ENCODE results near the gene ZNF512B.
"Not testable (repeated sequence)": the region's sequence is repeated elsewhere in the genome, so short reads cannot be mapped to it uniquely, and the experiment has no call there.

Gene ZNF512B

GRCh38 chr20:63969838-63970713 lies at the start of gene ZNF512B:
ZNF512B (minus strand) TSS chr20:63969930; CDS start chr20:63967950, 1,980 bp downstream.
- Mint-ChIP-seq H3K27me3 (no peaks in the 10 kb centered on the region), H3K4me1 (peaks cover 18% of the 10 kb centered on the region), H3K9me3 (no peaks in the 10 kb centered on the region), H3K4me3 (peak within 1 kb of the TSS; percentile 78), H3K27ac (peak within 1 kb of the TSS; percentile 67), H3K36me3 (ENCODE audit: low read depth) (peaks cover 17% of the 10 kb centered on the region)
- ATAC-seq (peak; percentile 11), DNase-seq (peak; percentile 60)

GRCh38 chr20:64015635-64016034 lies 45.9 kb upstream of the ZNF512B start:
- Mint-ChIP-seq H3K27me3 (no peaks in the 10 kb centered on the region), H3K27ac (peak overlapping the region; percentile 35), H3K4me1 (peaks cover 33% of the 10 kb centered on the region), H3K4me3 (no peak overlapping the region), H3K36me3 (ENCODE audit: low read depth) (peaks cover 58% of the 10 kb centered on the region), H3K9me3 (no peaks in the 10 kb centered on the region)
- ATAC-seq (no peak), DNase-seq (no peak)

- peak overlapping the region; percentile 36 for H3K4me3 Mint-ChIP-seq
- H3K4me1 Mint-ChIP-seq: peaks cover 57% of the 10 kb centered on the region
- not testable (repeated sequence) for ATAC-seq, DNase-seq, H3K27me3 Mint-ChIP-seq
- peaks cover 13% of the 10 kb centered on the region for H3K9me3 Mint-ChIP-seq
- H3K36me3 Mint-ChIP-seq (ENCODE audit: low read depth): peaks cover 67% of the 10 kb centered on the region
- H3K27ac Mint-ChIP-seq: peak overlapping the region; percentile 77
These were observed 42.8 kb upstream of the ZNF512B start for GRCh38 chr20:64012385-64013154.

- H3K27me3 Mint-ChIP-seq: no peaks in the 10 kb centered on the region
- DNase-seq (no peak), ATAC-seq (no peak)
- peaks cover 67% of the 10 kb centered on the region for H3K4me1 Mint-ChIP-seq
- H3K9me3 Mint-ChIP-seq: peaks cover 13% of the 10 kb centered on the region
- H3K36me3 Mint-ChIP-seq (ENCODE audit: low read depth): peaks cover 68% of the 10 kb centered on the region
- no peak overlapping the region for H3K4me3 Mint-ChIP-seq
- peak overlapping the region; percentile 76 for H3K27ac Mint-ChIP-seq
These were observed 41.6 kb upstream of the ZNF512B start for GRCh38 chr20:64011366-64011779.

- DNase-seq (no peak), ATAC-seq (no peak)
- no peak overlapping the region for H3K4me3 Mint-ChIP-seq
- peaks cover 13% of the 10 kb centered on the region for H3K9me3 Mint-ChIP-seq
- peak overlapping the region; percentile 76 for H3K27ac Mint-ChIP-seq
- no peaks in the 10 kb centered on the region for H3K27me3 Mint-ChIP-seq
- peaks cover 67% of the 10 kb centered on the region for H3K36me3 Mint-ChIP-seq (ENCODE audit: low read depth)
- peaks cover 67% of the 10 kb centered on the region for H3K4me1 Mint-ChIP-seq
These were observed 41.0 kb upstream of the ZNF512B start for GRCh38 chr20:64010711-64011237.

- ATAC-seq (peak; percentile 49), DNase-seq (no peak)
- Mint-ChIP-seq H3K27ac (peak overlapping the region; percentile 70), H3K4me1 (peaks cover 76% of the 10 kb centered on the region), H3K4me3 (peak overlapping the region; percentile 29), H3K9me3 (peaks cover 13% of the 10 kb centered on the region), H3K27me3 (no peaks in the 10 kb centered on the region), H3K36me3 (ENCODE audit: low read depth) (peaks cover 63% of the 10 kb centered on the region)
These were observed 40.2 kb upstream of the ZNF512B start for GRCh38 chr20:64009811-64010387.

GRCh38 chr20:64006902-64007301 lies 37.2 kb upstream of the ZNF512B start:
- no peaks in the 10 kb centered on the region for H3K27me3 Mint-ChIP-seq
- no peak overlapping the region for H3K4me3 Mint-ChIP-seq
- peaks cover 66% of the 10 kb centered on the region for H3K4me1 Mint-ChIP-seq
- H3K36me3 Mint-ChIP-seq (ENCODE audit: low read depth): peaks cover 50% of the 10 kb centered on the region
- ATAC-seq (no peak), DNase-seq (no peak)
- peaks cover 13% of the 10 kb centered on the region for H3K9me3 Mint-ChIP-seq
- no peak overlapping the region for H3K27ac Mint-ChIP-seq

- Mint-ChIP-seq H3K9me3 (peaks cover 13% of the 10 kb centered on the region), H3K36me3 (ENCODE audit: low read depth) (peaks cover 52% of the 10 kb centered on the region), H3K27me3 (no peaks in the 10 kb centered on the region), H3K4me3 (no peak overlapping the region), H3K4me1 (peaks cover 68% of the 10 kb centered on the region), H3K27ac (no peak overlapping the region)
- ATAC-seq: no peak
- no peak for DNase-seq
These were observed 36.8 kb upstream of the ZNF512B start for GRCh38 chr20:64006490-64006889.

- peaks cover 58% of the 10 kb centered on the region for H3K4me1 Mint-ChIP-seq
- H3K36me3 Mint-ChIP-seq (ENCODE audit: low read depth): peaks cover 44% of the 10 kb centered on the region
- H3K4me3 Mint-ChIP-seq: no peak overlapping the region
- DNase-seq (no peak), ATAC-seq (no peak)
- H3K27me3 Mint-ChIP-seq: no peaks in the 10 kb centered on the region
- H3K9me3 Mint-ChIP-seq: peaks cover 13% of the 10 kb centered on the region
- peak overlapping the region; percentile 7 for H3K27ac Mint-ChIP-seq
These were observed 35.7 kb upstream of the ZNF512B start for GRCh38 chr20:64005394-64005793.

GRCh38 chr20:64003960-64004725 lies 34.4 kb upstream of the ZNF512B start:
- H3K4me3 Mint-ChIP-seq: no peak overlapping the region
- H3K9me3 Mint-ChIP-seq: peaks cover 8% of the 10 kb centered on the region
- DNase-seq (no peak), ATAC-seq (no peak)
- H3K36me3 Mint-ChIP-seq (ENCODE audit: low read depth): peaks cover 42% of the 10 kb centered on the region
- no peaks in the 10 kb centered on the region for H3K27me3 Mint-ChIP-seq
- H3K4me1 Mint-ChIP-seq: peaks cover 46% of the 10 kb centered on the region
- no peak overlapping the region for H3K27ac Mint-ChIP-seq

GRCh38 chr20:64001607-64002011 lies 31.9 kb upstream of the ZNF512B start:
- ATAC-seq: no peak
- H3K27me3 Mint-ChIP-seq: no peaks in the 10 kb centered on the region
- no peaks in the 10 kb centered on the region for H3K9me3 Mint-ChIP-seq
- H3K4me3 Mint-ChIP-seq: no peak overlapping the region
- H3K36me3 Mint-ChIP-seq (ENCODE audit: low read depth): peaks cover 40% of the 10 kb centered on the region
- H3K4me1 Mint-ChIP-seq: peaks cover 24% of the 10 kb centered on the region
- no peak for DNase-seq
- peak overlapping the region; percentile 35 for H3K27ac Mint-ChIP-seq

- ATAC-seq: no peak
- Mint-ChIP-seq H3K9me3 (no peaks in the 10 kb centered on the region), H3K27me3 (no peaks in the 10 kb centered on the region), H3K4me1 (peaks cover 22% of the 10 kb centered on the region), H3K27ac (no peak overlapping the region), H3K36me3 (ENCODE audit: low read depth) (peaks cover 43% of the 10 kb centered on the region), H3K4me3 (no peak overlapping the region)
- DNase-seq: no peak
These were observed 31.2 kb upstream of the ZNF512B start for GRCh38 chr20:64000906-64001305.

- no peaks in the 10 kb centered on the region for H3K27me3 Mint-ChIP-seq
- peaks cover 31% of the 10 kb centered on the region for H3K36me3 Mint-ChIP-seq (ENCODE audit: low read depth)
- no peaks in the 10 kb centered on the region for H3K9me3 Mint-ChIP-seq
- DNase-seq (no peak), ATAC-seq (no peak)
- H3K4me1 Mint-ChIP-seq: peaks cover 36% of the 10 kb centered on the region
- H3K27ac Mint-ChIP-seq: peak overlapping the region; percentile 67
- H3K4me3 Mint-ChIP-seq: peak overlapping the region; percentile 57
These were observed 13.2 kb upstream of the ZNF512B start for GRCh38 chr20:63982937-63983336.

All from activated naive CD8-positive, alpha-beta T cell treated with anti-CD3 and anti-CD28 coated beads, Interleukin-2, amount 50 U/mL, for 24 hours (primary cell).